Suprapubic skin (tissue), 4 donors: ENCODE data around the gene CRYZ. TPM values are rescaled to one million over a fixed set of nuclear protein-coding genes. Genes with fewer than 3 reads are reported as not detected.

ENCODE experiments used
- DNase-seq, 2 donors: peaks; one replicate each; pipeline ENCODE4 v3.0.0-alpha.2; 2019; ENCODE audit warnings: low spot score in 2 of 2
- H3K27ac ChIP-seq: fragments of 200-600 bp; sonication (generic); one replicate; pipeline ENCODE4 v1.5.1; 2019
- H3K27me3 ChIP-seq: fragments of 200-600 bp; sonication (generic); one replicate; pipeline ENCODE4 v1.5.1; 2019
- H3K36me3 ChIP-seq: fragments of 200-600 bp; sonication (generic); one replicate; pipeline ENCODE4 v1.5.1; 2019
- H3K4me1 ChIP-seq: fragments of 200-600 bp; sonication (generic); one replicate; pipeline ENCODE4 v1.5.1; 2019
- H3K4me3 ChIP-seq: fragments of 200-600 bp; sonication (generic); one replicate; pipeline ENCODE4 v1.5.1; 2019; ENCODE audit warnings: mild to moderate bottlenecking
- H3K9me3 ChIP-seq: fragments of 200-600 bp; sonication (generic); one replicate; pipeline ENCODE4 v1.5.1; 2019
- EP300 ChIP-seq: sonication (generic); formaldehyde crosslinking; IDR thresholded peaks from one replicate; pipeline ENCODE4 v1.6.1; 2017; ENCODE audit warnings: antibody characterized with exemption
- POLR2A ChIP-seq, 2 donors: fragments of 450-650 bp; IDR thresholded peaks; one replicate each; pipeline ENCODE4 v1.6.1; 2017; ENCODE audit warnings: antibody characterized with exemption in 2 of 2, mild to moderate bottlenecking in 2 of 2, moderate library complexity in 2 of 2
- POLR2AphosphoS5 ChIP-seq, 3 donors: sonication (generic); formaldehyde crosslinking; IDR thresholded peaks; one replicate each; pipeline ENCODE4 v1.6.1; 2017; ENCODE audit warnings: antibody characterized with exemption in 3 of 3
- WGBS: methylation state at CpG from one replicate; pipeline ENCODE4 v1.1.5; 2018; 5-methylcytosine and 5-hydroxymethylcytosine counted together
- total RNA-seq, 4 donors: library from RNA; depleted of rRNA; stranded (reverse); fragments of >200 nt; gene quantifications; one replicate each; pipeline ENCODE4 v1.1.0, GENCODE V29; 2016
- TF ChIP-seq, protein P1 (sequence below), 2 donors: fragments of 200-600 bp in 1 of 2; fragments of 450-650 bp in 1 of 2; sonication (generic) in 1 of 2; IDR thresholded peaks; one replicate each; pipeline ENCODE4 v1.5.1; 2016 to 2019; ENCODE audit warnings: antibody characterized with exemption in 2 of 2, mild to moderate bottlenecking in 1 of 2, moderate library complexity in 1 of 2

CRYZ gene, protein sequence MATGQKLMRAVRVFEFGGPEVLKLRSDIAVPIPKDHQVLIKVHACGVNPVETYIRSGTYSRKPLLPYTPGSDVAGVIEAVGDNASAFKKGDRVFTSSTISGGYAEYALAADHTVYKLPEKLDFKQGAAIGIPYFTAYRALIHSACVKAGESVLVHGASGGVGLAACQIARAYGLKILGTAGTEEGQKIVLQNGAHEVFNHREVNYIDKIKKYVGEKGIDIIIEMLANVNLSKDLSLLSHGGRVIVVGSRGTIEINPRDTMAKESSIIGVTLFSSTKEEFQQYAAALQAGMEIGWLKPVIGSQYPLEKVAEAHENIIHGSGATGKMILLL
- total RNA-seq: 10 to 100 TPM; 18.7 to 39.1 (median 27.3) TPM

DNA sequence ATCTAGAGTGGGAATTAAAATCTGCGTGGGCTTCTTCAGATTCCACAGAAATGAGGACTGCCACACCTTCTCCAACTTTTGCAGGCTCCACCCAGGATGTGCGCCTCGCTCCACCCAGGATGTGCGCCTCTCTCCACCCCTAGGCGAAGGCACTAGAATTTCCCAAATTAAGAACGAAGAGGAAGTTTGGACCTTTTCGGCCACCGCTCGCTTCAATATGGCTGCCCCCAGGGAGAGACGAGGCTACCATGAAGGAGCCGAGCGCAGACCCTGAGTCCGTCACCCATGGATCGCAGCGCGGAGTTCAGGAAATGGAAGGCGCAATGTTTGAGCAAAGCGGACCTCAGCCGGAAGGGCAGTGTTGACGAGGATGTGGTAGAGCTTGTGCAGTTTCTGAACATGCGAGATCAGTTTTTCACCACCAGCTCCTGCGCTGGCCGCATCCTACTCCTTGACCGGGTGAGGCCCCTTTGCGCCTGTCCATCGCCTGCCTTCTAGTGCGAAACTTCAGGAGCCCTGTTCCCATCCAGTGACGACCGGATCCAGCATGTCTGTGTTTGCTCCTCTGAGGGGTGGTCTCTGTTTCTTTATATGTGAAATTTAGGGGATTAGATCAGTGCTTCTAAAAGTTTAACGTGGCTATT, at the start of gene CRYZ, which contains the start of gene TYW3:
Gene CRYZ (minus strand): TSS at position 91 of the 644 bp plus-strand sequence. CDS start 8,229 bp downstream, outside the sequence.
Gene TYW3 (plus strand): TSS at position 193 of the 644 bp plus-strand sequence. CDS start 93 bp downstream, at position 286.
- Histone ChIP-seq H3K27me3 (no peaks in the 10 kb centered on the region), H3K4me3 (peak within 1 kb of the TSS; percentile 60), H3K36me3 (peaks cover 13% of the 10 kb centered on the region), H3K4me1 (peaks cover 25% of the 10 kb centered on the region), H3K9me3 (no peaks in the 10 kb centered on the region), H3K27ac (peak within 1 kb of the TSS; percentile 83)
- peak; percentile 93 for DNase-seq
- TF ChIP-seq POLR2AphosphoS5 (IDR thresholded peaks at IDR 0.05) (peak in 2 of 3 donors; percentile 57 to 86), POLR2A (IDR thresholded peaks at IDR 0.05) (peak in 1 of 2 donors; percentile 29), EP300 (no peak)
- WGBS: under 1% methylated on average over 28 of the region's 30 CpGs

DNA sequence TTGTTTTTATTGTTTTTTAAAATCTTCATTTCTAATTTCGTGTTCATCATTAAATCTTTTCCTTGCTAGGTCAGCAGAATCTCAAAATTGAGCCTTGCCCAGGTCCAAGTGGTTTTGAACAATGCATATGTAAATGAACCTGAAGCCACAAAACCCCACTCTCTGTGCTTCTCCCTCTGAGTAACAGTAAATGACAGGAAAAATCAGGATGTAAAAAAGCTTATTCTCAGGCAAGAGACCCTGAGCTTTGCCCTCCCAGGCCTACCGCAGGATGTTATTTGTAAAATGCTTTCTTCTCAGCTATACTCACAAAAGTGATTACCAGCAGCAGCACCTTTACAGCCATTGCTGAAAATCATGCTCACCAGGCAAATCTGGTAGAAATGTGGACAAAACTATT, 47.7 kb upstream of the CRYZ start:
- no peaks in the 10 kb centered on the region for H3K36me3 ChIP-seq
- no peaks in the 10 kb centered on the region for H3K27me3 ChIP-seq
- H3K4me3 ChIP-seq: no peak overlapping the region
- TF ChIP-seq POLR2AphosphoS5 (IDR thresholded peaks at IDR 0.05): no peak
- no peak for TF ChIP-seq POLR2A (IDR thresholded peaks at IDR 0.05)
- TF ChIP-seq EP300: no peak
- TF ChIP-seq, protein P1, sequence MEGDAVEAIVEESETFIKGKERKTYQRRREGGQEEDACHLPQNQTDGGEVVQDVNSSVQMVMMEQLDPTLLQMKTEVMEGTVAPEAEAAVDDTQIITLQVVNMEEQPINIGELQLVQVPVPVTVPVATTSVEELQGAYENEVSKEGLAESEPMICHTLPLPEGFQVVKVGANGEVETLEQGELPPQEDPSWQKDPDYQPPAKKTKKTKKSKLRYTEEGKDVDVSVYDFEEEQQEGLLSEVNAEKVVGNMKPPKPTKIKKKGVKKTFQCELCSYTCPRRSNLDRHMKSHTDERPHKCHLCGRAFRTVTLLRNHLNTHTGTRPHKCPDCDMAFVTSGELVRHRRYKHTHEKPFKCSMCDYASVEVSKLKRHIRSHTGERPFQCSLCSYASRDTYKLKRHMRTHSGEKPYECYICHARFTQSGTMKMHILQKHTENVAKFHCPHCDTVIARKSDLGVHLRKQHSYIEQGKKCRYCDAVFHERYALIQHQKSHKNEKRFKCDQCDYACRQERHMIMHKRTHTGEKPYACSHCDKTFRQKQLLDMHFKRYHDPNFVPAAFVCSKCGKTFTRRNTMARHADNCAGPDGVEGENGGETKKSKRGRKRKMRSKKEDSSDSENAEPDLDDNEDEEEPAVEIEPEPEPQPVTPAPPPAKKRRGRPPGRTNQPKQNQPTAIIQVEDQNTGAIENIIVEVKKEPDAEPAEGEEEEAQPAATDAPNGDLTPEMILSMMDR (IDR thresholded peaks at IDR 0.05): no peak
- no peaks in the 10 kb centered on the region for H3K9me3 ChIP-seq
- WGBS: 54% methylated on average over 2 of the region's 2 CpGs
- H3K4me1 ChIP-seq: no peaks in the 10 kb centered on the region
- H3K27ac ChIP-seq: no peak overlapping the region
- DNase-seq: no peak

DNA sequence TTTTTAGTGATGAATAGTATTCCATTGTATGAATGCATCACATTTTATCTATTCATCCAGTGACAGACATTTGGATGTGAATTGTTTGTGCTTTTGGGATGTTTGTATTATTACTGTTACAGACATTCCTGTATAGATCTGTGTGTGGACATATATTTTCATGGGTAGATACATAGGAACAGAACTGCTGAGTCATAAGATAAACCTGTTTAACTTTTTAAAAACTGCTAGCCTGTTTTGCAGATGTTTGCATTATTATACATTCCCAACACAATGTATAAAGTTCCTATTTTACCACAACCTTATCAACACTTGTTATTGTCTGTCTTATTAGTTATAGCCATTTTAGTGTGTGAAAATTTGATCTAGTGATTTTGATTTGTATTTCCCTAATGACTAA, 46.9 kb upstream of the CRYZ start:
- no peak overlapping the region for H3K27ac ChIP-seq
- H3K4me3 ChIP-seq: no peak overlapping the region
- H3K4me1 ChIP-seq: no peaks in the 10 kb centered on the region
- DNase-seq: no peak
- no peaks in the 10 kb centered on the region for H3K9me3 ChIP-seq
- H3K36me3 ChIP-seq: no peaks in the 10 kb centered on the region
- no peaks in the 10 kb centered on the region for H3K27me3 ChIP-seq
- TF ChIP-seq POLR2AphosphoS5 (IDR thresholded peaks at IDR 0.05) (no peak), EP300 (no peak), POLR2A (IDR thresholded peaks at IDR 0.05) (no peak)
- TF ChIP-seq, protein P1 (IDR thresholded peaks at IDR 0.05): no peak

DNA sequence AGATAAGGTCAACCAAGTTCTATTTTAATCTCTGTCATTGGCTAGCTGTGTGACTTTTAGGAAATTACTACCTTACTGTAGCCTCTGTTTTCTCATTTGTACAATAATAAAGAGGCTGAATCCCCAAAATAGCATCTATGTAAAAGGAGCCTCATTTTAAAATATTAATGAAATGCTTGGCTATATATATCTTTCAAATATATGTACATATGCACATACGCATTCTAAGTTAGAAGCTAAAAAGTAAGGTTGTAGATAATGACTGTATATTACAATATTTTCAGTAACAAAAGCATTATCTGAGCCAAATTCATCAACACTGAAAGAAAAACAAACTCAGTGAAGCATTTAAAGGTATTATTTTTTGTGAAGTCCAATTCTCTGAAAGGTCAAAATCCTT, 44.7 kb upstream of the CRYZ start:
- DNase-seq: no peak
- no peaks in the 10 kb centered on the region for H3K27me3 ChIP-seq
- no peak overlapping the region for H3K4me3 ChIP-seq
- no peaks in the 10 kb centered on the region for H3K9me3 ChIP-seq
- no peaks in the 10 kb centered on the region for H3K4me1 ChIP-seq
- 100% methylated on average over 1 of the region's 1 CpG for WGBS
- H3K36me3 ChIP-seq: no peaks in the 10 kb centered on the region
- TF ChIP-seq POLR2AphosphoS5 (IDR thresholded peaks at IDR 0.05): no peak
- no peak overlapping the region for H3K27ac ChIP-seq

DNA sequence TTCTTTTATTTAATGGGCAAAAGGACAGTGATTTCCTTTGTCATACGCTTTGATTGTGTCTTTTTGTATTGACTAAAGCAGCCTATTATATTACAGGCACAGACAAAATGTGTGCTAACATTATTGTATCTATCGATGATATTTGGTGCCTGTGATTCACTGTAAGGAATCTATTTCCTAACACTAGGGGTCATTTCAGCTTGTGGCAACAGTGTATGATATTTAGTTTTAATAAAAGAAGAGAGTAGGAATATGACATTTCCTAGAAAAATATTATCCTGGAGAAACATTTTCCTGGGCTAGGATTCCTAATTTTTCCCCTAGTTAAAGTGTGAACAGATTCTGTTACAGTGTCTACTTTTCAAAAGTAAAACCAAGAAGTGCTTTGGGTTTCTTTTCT, 42.9 kb upstream of the CRYZ start:
- TF ChIP-seq POLR2A (IDR thresholded peaks at IDR 0.05) (no peak), POLR2AphosphoS5 (IDR thresholded peaks at IDR 0.05) (no peak), EP300 (no peak)
- TF ChIP-seq, protein P1 (IDR thresholded peaks at IDR 0.05): no peak
- Histone ChIP-seq H3K36me3 (no peaks in the 10 kb centered on the region), H3K4me3 (no peak overlapping the region), H3K27ac (no peak overlapping the region), H3K27me3 (no peaks in the 10 kb centered on the region), H3K9me3 (no peaks in the 10 kb centered on the region), H3K4me1 (no peaks in the 10 kb centered on the region)
- WGBS: 85% methylated on average over 2 of the region's 2 CpGs
- no peak for DNase-seq

DNA sequence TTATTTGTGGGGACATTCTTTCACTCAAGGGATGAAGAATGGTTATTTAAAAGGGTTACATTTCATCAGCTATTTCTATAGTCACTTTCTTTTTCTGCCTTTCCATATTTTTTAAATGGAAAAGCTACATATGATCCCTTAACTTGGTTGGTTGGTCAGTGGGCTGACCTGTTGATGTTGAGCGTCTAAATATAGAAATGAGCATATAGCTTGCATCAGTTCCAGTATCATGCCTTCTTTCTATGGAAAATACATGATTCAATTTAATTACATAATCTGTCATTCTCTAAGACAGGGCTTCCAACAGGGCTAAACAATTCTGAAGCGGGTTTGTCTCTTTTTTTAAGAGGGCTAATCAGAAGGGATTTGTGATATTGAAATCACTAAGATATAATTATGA, 40.7 kb upstream of the CRYZ start:
- no peak for DNase-seq
- no peaks in the 10 kb centered on the region for H3K36me3 ChIP-seq
- WGBS: 76% methylated on average over 2 of the region's 2 CpGs
- no peak overlapping the region for H3K4me3 ChIP-seq
- no peaks in the 10 kb centered on the region for H3K27me3 ChIP-seq
- TF ChIP-seq EP300 (no peak), POLR2A (IDR thresholded peaks at IDR 0.05) (no peak), POLR2AphosphoS5 (IDR thresholded peaks at IDR 0.05) (no peak)
- no peaks in the 10 kb centered on the region for H3K9me3 ChIP-seq
- no peak overlapping the region for H3K27ac ChIP-seq
- H3K4me1 ChIP-seq: no peaks in the 10 kb centered on the region
